HG03097 (cell line): Measurements from ENCODE around the gene PLEKHM3.

Experiments
- ATAC-seq: cut with Tn5 transposase; IDR thresholded peaks from one replicate; pipeline ENCODE4 v1.9.1; 2021; ENCODE audit not compliant: unreplicated experiment, low FRiP score

PLEKHM3 gene, protein sequence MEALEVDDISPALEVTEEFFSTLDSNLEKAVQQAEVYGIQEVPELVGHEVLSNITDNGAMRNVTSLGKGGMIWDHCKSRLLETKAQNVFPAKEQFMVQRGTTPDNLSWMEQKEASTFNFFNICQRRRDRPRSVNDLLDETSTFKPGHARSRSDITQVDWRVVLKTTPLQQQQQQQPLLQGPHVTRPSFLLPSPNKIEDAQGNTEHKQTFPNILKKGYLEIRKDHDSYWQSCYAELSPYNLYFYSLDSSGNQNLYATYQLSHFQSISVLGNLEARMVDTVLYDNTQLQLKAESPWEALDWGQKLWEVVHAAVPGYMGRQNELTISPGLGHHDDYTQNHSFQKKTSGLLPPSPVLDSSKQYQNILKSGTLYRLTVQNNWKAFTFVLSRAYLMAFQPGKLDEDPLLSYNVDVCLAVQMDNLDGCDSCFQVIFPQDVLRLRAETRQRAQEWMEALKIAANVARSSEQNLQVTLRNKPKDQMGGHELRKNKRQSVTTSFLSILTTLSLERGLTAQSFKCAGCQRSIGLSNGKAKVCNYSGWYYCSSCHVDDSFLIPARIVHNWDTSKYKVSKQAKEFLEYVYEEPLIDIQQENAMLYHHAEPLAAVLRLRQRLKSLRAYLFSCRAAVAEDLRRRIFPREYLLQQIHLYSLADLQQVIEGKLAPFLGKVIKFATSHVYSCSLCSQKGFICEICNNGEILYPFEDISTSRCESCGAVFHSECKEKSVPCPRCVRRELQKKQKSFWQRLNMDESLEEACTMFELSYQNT

DNA sequence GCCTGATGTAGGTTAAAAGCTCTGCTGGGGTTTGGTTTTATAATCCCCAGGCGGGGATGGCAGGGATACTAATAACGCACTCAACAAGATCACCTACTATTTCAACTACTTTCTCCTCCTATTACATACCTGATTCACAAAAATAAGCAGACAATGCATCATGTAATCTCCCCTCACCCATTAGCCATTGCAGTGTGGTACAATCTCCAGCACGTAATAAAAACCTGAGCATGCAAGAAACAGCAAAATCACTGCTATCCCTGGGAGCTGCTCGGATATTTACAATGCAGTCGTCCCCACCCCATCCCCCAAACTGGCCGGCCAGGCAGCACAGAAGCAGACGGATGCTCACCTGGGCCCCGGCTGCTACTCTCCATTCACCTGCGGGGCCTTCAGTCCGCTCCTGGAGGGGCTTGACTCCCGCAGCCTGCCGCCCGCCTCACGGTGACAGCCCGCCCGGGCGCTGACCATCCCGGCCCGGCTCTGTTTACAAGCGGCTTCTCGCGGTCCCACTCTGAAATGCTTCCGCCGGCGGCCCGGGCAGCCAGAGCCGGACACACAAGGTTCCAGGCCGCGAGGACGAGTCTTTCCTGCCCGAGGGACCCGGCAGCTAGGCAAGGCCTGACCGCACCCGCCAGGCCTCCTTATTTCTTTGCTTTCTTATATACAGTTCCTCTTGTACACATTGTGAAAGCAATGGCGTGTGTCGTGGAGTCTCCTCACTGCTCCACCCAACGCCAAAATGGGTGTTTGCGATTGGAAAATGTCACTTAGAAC is at the start of gene PLEKHM3:
TSS of gene PLEKHM3 (minus strand) at position 491 of the 777 bp plus-strand sequence. CDS start 23,888 bp downstream, outside the sequence.
- peak; percentile 93 for ATAC-seq

DNA sequence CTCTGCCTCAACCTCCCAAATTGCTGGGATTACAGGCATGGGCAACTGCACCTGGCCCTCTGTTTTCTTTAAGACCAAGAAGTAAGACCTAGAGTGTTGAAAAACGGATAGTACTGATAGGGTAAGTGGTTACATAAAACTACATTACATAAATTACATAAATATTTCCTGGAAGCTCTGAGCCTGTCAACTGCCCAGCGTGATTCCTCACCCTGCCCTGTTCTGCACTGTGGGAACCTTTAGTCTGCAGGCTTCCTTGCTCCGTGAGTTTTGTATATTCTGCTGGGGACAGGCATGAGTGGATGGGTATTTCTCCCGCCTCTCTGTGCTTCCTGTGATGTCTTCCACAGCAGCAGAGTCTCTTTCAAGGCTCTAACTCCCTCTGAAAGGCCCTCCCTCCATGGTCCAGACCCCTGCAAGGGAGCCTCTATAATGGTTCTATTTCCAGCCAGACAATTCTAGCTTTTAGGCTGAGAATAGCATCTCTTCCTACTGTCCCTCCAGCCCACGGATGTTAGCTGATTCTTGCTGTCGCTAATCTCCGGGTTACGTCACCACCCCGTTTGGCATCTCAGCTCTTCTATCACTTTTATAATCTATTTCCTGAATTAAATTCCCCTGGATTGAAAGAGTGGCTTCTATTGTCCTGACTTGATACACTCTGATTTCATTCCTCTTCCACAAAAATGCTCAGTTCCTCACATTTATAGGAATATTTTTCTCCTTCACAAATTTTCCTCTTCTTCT is 49.5 kb upstream of the PLEKHM3 start:
- no peak for ATAC-seq

DNA sequence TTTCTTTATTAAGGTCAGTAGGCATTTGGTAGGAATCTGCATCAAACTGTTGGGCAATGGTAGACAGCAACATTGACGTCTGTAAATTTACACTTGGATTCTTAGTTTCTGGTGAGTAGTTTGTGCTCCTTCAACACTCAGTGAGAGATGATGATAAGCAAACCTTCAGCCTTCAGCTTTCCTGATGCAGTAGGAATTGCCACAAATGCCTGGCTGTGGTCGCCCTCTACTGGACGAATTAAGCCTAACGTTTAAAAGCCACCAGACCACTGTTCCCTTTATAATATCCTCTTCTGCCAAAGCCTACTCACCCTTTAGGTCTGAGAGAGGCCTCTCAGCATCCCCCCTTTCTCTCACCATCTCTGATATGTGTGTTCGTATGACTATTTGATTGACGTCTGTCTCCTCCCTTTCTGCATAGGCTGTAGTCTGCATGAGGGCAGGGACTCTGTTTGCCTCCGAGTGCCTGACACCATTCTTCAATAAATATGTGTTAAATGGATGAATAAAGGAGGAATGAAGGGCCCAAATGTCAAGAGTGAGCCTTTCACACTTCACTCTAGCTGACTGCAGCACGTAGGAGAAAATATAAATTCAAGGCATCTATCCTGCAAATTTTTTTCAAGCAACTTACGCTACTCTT is 47.0 kb upstream of the PLEKHM3 start:
- ATAC-seq = peak; percentile 57

DNA sequence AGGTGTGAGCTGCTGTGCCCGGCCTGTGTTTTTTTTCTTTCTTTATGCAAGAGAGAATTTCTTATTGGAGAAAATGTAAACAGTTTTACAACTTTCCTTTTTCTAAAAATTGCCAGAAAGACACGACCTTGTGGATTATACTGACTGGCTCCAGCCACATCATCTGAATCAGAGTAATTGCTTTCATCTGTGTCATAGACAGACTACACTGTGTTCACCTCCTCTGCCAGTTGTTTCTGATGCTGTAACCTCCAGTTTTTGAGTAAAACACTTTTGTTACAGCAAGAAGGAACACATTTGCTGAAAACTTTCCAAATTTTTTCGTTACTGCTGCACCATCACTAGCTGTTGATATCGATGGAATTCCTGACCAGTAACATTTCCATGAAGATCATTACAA is 43.9 kb upstream of the PLEKHM3 start:
- no peak for ATAC-seq

DNA sequence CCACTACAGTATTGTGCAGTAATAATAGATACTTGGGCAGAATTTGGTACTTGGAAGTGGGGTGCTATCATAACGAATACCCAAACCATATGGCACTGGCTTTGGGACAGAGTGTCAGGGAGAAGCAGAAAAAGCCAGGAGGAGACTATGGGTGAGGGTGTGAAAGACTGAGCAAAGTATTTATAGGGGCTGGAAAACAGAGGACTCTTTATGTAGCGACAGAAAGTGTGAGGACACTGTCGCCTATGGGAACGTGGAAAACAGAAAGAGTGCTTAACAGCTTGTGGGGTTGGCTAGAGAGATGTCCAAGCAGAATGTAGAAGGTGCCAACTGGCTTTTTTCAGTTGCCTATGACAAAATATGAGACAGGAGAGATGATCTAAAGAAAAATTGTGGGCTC is 40.7 kb upstream of the PLEKHM3 start:
- ATAC-seq = no peak

DNA sequence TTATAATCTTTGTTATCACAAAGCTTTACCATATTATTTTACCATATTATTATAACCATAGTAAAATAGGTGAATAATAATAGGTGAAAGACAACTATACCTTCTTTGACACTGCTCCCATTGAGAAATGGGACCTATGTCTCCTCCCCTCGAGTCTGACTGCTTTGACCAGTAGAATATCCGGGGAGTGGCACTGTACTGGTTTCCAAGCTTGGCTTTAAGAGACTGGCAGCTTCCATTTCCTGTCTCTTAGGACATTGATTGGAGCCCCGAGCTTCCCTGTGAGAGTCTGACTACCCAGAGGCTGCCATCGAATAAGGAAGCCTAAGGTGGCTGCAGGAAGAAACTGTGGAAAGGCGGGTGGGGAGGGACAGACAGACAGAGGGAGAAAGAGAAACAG is 40.1 kb upstream of the PLEKHM3 start:
- no peak for ATAC-seq

DNA sequence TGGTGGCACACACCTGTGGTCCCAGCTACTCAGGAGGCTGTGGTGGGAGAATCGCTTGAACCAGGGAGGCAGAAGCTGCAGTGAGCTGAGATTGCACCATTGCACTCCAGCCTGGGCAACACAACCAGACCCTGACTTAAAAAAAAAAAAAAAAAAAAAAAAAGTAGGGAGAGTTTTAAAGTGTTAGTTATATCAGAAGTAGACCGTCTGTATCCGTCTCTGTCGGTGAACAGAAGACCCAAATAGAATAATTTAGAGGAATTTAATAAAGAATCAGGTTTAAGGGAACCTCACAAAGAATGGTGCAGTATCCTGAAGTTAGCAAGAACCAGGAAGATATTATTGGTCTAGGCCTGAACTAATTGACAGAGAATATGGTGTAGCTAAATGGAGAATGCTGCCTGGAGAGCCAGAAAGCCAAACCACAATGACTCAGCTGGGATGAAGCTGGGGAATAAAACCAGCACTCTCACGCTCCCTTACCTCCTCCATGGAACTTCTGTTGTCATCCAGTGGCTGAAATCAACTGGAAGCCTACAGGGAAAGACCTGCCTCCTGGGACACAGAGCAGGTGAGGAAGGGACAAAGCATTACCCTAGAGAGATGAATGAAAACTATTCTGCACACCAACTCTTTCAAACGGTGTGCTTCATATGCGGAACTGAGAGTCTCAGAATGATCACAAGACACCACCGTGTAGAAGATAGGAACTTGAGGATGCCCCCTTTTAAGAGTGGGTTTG is 39.1 kb upstream of the PLEKHM3 start:
- no peak for ATAC-seq

DNA sequence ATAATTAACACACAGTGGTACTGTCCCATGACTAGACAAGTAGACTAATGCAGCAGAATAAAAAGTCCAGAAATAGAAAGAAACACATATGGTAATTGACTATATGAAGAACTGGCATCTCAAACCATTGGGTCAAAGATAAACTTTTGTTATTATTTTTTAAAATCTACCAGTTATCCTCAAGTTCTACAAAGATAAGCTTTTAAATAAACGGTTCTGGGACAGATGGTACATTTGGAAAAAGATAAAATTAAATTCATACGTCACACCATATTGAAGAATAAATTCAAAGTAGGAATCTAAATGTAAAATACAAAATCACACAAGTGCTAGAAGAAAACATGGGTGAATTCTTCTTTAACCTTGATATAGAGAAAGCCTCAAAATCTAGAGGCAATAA is 37.6 kb upstream of the PLEKHM3 start:
- no peak for ATAC-seq

DNA sequence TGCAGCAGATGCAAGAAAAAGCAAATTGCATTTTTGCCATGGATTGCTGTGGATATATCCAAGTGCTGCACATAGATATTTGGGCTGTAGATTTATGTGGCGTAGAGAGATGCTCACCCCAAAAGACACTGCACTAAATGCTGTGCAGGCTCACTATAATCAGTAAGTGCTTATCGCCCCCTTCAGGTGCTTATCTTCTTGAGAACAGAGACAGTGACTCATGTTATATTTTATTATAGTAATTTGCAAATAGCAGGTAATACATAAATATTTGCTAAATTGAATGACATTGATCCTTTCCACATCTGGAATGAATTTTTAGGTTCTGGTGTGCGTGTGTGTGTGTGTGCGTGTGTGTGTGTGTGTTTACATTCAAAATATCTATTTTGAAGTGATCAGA is 36.8 kb upstream of the PLEKHM3 start:
- no peak for ATAC-seq

DNA sequence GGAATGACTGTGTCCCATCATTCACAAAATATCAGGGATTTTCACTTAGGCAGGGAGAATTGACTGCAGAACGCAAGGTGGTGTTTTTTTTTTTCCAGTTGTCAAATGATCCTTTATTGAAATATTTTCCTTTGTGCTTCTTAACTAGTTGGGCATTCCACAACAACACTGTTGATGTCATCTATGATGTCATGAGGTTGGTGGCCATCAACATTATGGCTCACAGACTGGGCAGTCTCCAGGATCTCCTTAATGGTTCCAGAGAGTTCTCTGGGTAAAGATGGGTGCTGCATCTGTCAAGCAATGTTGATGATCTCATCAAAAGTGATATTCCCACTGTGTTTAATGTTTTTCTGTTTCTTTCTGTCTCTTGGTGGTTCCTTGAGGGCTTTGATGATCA is 31.8 kb upstream of the PLEKHM3 start:
- ATAC-seq = no peak

DNA sequence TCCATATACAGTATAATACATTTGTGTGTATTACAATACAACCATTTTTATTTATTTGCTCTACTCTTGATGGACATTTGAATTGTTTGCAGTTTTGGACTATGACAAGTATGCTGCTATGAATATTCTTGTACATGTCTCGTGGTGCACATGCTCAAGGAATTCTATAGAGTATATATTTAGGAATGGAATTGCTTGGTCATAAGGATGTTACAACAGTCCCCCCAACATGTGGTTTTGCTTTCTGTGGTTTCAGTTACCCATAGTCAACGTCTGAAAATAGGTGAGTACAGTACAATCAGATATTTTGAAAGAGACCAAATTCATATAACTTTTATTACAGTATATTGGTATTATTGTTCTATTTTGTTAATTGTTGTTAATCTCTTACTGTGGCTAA is 24.1 kb upstream of the PLEKHM3 start:
- ATAC-seq = no peak

DNA sequence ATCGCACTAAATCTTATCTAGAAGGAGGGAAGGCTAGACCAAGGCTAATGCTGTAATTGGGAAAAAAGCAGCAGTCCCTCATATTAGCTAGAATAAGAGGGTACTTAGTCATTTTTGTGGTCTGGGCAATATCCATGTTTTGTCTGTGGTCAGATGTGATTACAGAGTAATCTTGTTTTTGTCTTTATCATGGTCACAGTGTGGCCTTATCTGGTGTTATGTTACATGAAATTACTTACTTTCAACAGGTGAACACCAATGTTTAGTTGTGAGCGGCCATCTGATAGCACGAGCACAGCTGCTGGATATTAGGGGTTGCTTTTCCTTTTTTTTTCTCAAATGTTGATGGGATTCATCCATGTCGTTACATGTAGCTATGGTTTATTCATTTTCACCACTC is 23.7 kb upstream of the PLEKHM3 start:
- no peak for ATAC-seq

DNA sequence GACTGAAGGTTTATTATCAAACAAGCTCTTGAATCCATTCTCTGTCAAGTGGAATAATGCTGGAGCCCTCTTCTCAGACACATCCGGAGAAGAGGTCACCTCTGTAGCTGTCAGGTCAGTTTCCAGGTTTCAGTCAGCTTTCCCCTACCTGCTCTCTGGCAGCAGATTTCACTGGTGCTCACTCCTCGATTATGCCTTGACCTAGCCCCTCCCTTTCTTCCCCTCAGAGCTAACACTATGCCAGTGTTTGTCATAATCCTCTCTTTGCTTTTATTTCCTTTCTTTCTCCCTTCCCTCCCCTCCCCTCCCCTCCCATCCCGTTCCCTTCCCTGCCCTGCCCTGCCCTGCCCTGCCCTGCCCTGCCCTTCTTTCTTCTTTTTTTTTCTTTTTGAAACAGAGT is 22.5 kb upstream of the PLEKHM3 start:
- ATAC-seq = no peak

DNA sequence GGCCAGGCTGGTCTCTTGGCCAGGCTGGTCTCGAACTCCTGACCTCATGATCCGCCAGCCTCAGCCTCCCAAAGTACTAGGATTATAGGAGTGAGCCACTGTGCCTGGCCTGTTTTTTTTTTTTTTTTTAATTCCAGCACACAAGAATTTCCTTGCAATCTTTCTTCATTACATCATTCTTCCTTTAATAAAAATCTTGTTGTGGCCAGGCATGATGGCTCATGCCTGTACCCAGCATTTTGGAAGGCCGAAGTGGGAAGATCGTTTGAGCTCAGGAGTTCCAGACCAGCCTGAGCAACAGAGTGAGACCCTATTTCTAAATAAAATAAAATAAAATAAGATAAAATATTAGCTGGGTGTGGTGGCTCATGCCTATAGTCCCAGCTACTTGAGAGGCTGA is 21.4 kb upstream of the PLEKHM3 start:
- no peak for ATAC-seq

DNA sequence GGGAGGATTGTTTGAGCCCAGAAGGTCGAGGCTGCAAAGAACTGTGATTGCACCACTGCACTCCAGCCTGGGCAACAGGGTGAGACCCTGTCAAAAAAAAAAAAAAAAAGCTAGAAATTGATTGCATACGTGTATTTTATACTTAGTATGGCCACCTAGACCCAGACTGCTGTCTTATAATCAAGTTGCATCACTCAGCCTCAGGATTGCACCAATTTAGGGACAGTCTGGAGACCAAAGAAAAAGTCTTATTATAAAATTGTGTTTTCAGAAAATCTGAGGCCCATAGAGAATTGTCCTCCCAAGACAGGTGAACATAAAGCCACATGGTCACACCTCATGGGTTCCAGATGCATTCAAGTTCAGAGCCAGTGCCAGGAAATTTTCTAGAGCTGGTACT is 17.1 kb upstream of the PLEKHM3 start:
- ATAC-seq = no peak

DNA sequence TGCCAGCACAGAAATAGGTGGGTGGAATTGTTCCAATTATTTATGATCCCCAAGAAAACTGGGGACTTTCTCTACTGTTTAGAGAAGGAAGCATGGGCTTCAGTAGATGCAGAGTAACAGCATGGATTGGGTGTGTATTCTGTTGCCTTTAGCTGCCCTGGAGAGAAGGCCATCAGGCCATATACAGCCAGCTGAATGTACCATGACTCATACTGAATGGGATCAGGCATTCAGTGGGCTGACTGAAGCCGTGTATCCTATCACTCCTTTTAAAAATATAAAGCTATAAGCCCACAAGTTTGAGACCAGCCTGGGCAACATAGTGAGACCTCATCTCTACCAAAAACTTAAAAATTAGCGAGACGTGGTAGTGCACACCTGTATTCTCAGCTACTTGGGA is 16.7 kb upstream of the PLEKHM3 start:
- ATAC-seq = no peak

DNA sequence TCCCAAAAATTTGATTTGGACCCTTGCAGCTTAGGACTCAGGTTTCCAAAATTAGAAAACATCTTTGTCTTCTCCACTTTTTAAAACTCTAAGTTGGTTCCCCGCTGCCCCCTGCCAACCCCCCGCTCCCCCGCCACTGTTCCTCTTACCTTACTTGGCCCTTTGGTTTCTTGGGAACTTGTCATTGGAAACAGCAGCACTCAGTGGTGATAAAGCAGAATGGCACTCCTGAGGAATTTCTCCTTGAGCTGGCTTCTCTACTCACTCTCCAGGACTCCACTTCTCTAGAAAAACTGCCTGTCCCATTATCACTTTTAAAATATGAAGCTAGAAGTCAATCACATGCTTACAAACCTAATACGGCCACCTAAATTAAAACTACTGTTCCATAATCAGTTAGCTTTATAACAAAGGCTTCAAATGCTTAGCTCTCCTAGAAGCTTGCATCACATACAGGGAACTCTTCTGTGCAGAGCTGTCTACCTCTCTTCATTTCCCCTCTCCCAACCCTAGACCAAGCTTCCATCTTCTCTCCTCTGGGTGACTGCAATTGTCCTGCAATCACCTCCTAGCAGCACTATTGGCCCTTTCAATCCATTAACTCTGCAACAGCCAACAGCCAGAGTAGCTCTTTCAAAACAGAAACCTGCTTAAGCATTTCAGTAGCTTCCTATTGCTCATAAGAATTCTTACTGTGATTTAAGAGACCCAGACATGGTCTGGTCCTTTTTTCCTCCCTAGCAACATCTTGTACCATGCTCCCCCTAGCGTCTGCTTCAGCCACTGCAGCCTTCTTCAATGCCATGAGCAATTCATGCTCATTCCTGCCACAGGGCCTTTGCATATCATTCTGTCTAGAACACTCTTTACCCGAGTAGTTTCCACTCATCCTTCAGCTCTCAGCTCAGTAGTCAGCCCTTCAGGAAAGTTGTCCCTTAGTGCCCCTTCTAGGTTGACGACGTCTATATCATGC is 15.2 kb upstream of the PLEKHM3 start:
- peak; percentile 83 for ATAC-seq

DNA sequence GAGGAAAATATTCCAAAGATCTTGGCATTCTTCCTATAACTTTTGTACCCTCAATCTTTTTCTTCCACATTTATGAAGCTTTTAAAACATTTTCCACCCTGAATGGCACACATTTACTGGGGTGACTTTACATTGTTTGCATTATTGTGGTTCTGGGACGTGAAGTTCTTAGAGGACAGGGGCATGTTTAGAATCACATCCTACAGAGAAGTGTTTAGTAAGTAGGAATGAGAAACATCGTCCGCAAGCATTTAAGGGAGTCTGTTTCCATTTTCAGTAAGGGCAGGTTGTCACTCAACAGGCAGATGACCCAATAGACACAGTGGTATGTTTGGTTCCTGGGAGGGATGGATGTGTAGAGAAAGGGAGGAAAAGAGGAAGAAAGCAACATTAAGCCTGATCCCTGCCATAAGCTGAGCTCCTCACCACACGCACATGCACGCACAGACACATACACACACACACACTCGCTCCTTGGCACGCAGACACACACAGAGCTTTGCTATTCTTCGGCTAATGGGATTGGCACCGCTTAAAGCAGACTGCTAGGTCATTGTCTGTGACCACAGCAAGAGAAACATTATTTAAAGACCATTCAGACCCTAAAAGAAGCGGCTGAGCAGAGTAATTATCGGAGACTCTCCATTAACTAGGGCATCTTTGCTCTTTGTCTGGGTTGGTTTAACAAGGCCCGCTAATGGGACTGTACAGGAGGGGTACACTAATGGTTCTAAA is 14.2 kb upstream of the PLEKHM3 start:
- no peak for ATAC-seq
